GM21381 (cell line): ENCODE data around the gene DIP2C.

Experiments
- ATAC-seq: cut with Tn5 transposase; IDR thresholded peaks from one replicate; pipeline ENCODE4 v1.9.1; 2021; ENCODE audit warnings: mild to moderate bottlenecking, moderate library complexity; ENCODE audit not compliant: unreplicated experiment

The DIP2C gene, protein sequence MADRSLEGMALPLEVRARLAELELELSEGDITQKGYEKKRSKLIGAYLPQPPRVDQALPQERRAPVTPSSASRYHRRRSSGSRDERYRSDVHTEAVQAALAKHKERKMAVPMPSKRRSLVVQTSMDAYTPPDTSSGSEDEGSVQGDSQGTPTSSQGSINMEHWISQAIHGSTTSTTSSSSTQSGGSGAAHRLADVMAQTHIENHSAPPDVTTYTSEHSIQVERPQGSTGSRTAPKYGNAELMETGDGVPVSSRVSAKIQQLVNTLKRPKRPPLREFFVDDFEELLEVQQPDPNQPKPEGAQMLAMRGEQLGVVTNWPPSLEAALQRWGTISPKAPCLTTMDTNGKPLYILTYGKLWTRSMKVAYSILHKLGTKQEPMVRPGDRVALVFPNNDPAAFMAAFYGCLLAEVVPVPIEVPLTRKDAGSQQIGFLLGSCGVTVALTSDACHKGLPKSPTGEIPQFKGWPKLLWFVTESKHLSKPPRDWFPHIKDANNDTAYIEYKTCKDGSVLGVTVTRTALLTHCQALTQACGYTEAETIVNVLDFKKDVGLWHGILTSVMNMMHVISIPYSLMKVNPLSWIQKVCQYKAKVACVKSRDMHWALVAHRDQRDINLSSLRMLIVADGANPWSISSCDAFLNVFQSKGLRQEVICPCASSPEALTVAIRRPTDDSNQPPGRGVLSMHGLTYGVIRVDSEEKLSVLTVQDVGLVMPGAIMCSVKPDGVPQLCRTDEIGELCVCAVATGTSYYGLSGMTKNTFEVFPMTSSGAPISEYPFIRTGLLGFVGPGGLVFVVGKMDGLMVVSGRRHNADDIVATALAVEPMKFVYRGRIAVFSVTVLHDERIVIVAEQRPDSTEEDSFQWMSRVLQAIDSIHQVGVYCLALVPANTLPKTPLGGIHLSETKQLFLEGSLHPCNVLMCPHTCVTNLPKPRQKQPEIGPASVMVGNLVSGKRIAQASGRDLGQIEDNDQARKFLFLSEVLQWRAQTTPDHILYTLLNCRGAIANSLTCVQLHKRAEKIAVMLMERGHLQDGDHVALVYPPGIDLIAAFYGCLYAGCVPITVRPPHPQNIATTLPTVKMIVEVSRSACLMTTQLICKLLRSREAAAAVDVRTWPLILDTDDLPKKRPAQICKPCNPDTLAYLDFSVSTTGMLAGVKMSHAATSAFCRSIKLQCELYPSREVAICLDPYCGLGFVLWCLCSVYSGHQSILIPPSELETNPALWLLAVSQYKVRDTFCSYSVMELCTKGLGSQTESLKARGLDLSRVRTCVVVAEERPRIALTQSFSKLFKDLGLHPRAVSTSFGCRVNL (N-terminal part only)

DNA sequence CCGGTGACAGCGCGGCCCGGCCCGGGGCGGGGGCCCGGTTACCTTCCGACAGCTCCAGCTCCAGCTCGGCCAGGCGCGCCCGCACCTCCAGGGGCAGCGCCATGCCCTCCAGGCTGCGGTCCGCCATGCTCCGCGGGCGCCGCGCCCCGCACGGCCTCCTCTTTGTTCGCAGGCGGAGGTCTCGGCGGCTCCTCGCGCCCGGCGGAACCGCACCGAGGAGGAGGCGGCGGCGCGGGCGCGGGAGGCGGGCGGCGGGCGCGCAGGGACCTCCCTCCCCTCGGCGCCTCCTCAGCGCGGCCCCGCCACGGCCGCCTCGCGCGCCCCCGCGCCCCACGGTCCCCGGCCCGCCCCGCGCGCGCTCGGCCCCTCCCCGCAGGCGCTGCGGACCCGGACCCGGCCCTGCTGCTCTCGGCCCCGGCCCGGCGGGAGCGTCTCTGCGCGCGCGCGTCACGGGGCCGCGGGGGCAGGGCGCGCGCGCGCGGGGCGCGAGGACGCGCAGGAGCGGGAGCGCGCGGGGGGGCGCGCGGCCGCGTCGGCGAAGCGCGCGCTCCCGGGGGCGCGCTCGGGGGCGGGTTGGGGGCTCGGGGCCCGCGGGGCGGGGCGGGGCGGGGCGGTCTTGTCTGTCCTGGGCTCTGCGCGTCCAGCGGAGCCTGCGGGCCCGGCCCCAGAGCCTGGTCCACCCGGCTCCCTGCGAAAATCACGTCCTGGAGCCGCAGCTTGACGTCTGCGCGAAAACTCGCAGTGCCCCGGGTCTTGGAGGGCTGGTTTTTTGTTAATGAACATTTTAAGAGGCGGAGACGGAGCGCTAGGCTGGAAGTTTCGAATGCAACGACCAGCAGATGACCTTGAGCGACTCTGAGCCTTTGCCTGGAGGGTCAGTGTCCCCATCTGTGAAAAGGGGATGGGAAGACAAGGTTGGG lies at the start of gene DIP2C:
Gene DIP2C (minus strand): TSS at position 217 of the 920 bp plus-strand sequence. CDS start 90 bp downstream, at position 127.
- ATAC-seq: no peak

DNA sequence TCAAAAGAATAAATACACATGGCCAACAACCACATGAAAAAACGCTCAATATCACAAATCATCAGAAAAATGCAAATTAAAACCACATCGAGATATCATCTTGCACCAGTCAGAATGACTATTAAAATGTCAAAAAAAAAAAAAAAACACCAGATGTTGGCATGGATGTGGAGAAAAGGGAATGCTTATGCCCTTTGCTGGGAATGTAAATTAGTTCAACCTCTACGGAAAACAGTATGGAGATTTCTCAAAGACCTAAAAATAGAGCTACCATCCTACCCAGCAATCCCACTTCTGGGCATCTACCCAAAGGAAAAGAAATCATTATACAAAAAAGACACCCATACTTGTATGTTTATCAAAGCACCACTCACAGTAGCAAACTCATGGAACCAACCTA lies 45.0 kb upstream of the DIP2C start:
- no peak for ATAC-seq

DNA sequence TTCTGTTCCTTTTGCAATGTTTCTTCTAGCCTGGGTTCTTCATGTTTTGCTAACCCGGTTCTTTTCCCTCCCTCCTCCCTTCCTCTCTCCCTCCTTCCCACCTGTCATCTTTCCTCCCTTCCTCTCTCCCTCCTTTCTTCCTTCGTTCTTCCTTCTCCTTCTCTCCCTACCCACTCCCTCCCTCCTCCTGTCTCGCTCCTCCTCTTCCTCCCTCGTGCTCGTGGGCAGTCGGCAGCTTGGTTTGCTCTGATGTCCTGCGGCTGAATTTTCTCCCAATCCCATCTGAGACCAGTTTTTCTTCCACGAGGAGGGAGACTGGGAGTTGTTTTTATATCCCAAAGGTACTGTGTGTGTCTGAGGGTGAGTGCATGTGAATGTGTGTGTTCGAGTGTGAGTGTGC lies 43.6 kb upstream of the DIP2C start:
- ATAC-seq: no peak

DNA sequence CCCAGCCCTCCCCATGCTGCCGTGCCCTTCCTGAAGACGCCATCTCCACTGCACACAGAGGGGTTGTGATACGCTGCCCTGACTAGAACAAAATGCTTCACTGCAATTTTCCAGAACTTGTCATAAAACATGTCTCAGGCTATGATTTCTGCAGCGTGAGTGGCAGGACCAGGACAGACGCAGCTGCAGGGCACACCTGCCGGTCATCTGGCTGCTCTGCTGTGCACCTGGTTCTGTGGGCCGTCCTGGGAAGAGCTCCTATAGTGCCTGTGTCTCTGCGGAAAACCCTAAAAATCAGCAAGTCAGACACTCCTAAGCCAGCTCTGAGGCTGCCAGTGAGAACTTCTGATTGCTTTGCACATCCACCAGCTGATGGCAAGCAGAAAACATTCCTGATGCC lies 39.7 kb upstream of the DIP2C start:
- no peak for ATAC-seq

DNA sequence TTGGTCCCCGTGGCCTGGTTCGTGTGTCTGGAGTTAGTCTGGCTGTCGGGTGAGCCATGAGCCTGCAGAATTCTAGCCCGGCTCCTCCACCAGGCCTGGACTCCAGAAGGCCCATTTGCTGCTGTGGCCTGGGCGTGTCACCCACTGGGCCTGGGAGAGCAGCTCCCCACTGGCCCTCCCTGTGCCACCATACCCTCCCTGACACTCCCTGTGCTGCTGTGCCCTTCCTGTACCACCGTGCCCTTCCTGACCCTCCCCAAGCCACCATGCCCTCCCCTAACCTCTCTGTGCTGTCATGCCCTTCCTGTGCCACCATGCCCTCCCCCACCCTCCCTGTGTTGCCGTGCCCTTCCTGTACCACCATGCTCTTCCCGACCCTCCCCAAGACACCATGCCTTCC lies 39.1 kb upstream of the DIP2C start:
- ATAC-seq: no peak

DNA sequence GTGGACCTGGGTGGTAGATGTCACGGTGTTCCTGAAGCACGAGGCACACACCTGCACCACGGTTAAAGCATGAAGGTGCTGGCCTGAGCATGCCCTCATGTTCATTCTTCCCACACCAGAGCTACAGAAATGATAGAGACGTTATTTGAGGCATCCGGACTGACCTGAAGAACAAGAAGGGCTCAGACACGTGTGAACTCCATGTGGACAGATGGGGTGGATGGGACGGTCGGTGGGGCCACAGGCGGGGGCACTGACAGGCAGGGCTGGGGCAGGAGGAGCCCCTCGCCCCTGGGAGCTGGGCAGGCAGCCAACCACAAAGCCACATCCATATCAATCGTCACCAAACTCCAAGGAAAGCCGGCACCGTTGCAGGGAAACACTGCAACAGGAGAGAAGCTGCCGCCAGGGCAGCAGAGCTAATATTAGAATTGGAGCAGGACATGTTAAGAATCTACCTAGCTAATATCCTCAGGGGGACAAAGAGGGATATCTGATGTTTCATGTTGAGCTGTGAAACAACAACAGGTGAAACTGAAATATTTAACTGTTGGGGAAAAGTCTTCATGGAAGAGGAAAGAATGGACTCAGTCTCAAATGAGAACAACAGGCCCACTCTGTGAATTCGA lies 37.8 kb upstream of the DIP2C start:
- ATAC-seq: no peak

DNA sequence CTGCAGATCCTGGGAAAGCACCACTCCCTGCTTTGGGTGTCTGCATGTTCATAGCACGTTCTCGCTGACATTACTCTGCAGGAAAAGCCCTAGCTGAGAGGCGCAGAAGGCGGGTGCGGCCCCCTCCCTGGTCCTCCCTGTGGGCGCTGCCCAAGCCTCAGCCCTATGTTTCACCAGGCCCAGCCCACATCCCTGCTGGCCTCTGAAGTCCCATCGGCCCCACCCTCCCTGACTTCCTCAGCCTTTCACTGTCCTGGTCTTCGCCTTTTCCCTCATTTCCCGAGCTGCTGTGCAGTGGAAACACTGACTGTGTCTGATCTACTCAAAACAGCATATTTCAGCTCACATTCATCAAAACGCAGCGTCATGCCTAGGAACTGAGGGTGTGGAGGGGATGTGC lies 36.3 kb upstream of the DIP2C start:
- ATAC-seq: no peak

DNA sequence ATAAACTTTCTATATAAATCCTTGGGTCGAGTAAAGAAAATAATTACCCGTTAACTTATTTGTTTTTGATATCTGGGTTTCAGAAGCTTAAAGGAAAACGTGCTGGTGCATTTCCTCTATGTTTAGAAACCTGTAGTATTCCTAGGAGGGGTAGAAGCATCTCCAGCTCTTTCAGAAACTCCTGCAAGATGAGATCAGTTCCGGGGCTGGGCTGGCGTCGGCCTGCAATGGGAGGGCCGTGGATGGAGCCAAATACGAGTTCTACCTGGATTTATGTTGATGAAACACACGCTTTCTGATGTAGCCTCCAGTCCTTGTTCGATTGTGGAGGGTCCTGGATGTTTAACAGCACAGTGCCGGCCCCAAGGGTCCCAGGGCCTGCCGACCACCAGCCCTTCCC lies 35.8 kb upstream of the DIP2C start:
- ATAC-seq: no peak

DNA sequence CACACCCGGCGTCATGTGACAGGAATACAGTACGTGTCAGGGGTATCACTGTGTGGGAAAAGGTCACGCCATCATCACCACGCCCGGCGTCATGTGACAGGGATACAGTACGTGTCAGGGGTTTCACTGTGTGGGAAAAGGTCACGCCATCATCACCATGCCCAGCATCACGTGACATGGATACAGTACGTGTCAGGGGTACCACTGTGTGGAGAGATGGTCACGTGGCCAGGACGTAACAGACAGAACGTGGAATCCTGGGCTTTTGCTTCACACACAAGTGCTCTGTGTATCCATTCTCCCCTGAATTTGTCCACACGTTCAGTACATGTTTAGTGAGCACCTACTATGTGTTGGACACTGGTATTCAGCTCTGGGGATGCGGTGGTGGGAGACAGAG lies 34.5 kb upstream of the DIP2C start:
- no peak for ATAC-seq

DNA sequence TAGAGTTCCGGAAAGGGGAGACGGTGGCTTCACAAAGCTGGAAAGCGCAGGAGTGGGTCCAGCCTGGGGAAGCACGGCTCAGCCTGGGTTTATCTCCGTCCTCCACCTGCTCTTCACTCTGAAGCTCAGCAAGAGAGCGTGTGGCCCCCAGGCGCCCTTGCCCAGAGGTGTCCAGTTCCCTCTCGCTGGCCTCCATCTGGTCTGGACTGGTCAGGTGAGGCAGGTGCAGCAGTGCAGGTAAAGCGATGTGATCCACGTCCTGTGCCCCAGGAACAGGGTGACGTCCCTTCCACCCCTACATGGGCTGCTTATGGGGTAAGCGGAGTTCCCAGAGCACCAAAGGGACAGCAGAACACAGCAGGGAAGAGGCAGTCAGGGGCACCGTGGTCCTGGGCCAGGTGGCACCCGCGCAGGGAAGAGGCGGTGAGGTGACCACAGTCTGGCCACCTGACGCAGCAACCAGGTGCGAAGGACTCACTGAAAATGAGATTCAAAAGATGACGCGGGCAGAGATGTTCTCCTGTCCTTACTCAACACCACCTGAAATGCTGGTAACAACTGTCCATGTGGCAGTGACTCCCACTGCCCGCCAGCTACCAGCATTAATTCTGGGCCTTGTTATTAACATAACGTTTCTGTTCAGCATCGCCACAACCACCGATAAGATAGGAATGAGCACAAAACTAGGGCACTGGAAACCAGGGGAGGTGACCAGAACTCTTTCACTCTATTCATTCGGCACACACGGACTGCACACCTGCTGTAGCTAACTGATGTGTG lies 33.0 kb upstream of the DIP2C start:
- ATAC-seq: no peak

DNA sequence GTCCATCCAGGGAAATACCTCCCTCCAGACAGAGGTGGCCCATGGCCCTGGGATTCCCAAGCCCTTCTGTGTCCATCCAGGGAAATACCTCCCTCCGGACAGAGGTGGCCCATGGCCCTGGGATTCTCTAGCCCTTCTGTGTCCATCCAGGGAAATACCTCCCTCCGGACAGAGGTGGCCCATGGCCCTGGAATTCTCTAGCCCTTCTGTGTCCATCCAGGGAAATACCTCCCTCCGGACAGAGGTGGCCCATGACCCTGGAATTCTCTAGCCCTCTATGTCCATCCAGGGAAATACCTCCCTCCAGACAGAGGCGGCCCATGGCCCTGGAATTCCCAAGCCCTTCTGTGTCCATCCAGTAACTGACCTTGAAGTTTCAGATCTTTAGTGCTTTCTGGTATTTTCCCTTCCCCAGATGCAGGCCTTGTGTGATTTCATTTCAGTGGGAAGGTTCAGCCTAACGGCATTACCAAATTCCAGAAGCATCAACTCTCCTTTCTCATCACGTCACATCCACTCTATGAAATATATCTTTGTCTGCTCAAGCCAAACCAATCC lies 28.8 kb upstream of the DIP2C start:
- ATAC-seq: no peak

DNA sequence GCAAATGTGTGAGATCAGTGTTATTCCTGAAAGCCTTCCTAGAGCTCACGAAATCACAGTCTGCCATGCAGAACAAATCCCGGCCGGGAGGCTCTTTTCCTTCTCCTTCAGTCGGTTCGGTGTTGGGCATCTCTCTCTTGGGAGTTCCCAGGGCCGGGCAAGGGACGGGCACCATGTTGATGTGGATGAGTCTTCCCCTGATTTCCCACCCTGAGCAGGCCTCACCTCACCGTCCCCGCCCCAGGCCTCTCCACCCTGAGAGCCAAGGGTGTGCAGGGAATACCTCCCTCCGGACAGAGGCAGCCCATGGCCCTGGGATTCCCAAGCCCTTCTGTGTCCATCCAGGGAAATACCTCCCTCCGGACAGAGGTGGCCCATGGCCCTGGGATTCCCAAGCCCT lies 28.0 kb upstream of the DIP2C start:
- no peak for ATAC-seq

DNA sequence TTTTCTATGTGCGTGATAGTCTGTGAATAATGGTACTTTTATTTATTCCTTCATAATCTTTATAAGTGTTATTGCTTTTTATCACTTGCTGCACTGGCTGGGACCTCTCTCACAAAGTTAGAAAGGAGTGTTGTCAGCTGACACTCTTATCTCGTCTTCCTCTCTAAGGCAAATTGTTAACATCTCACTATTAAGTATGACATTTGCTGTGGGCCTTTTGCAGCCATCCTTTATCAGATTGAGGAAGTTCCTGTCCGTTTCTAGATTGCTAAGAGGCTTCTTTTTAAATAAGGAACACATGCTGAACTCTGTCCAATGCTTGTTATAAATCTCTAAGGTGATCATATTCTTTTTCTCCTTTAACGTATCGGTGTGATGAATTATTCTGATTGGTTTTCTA lies 27.4 kb upstream of the DIP2C start:
- ATAC-seq: no peak

DNA sequence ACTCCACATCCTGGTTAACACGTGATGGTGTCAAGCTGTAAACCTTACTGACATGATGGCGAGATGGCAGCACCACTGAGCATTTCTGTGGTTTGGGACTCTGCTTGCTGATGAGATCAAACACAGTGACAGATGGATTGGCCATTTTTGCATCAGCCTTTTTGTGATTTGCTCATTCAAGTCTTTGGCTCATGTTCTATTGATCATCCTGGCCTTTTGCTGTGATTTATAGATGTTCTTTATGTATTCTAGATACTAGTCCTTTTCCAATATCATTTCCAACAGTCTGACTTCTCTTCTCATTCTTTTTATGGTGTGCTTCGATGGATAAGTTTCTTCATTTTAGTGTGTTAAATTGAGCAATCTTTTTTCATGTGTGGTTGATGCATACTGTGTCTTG lies 24.7 kb upstream of the DIP2C start:
- ATAC-seq: no peak

DNA sequence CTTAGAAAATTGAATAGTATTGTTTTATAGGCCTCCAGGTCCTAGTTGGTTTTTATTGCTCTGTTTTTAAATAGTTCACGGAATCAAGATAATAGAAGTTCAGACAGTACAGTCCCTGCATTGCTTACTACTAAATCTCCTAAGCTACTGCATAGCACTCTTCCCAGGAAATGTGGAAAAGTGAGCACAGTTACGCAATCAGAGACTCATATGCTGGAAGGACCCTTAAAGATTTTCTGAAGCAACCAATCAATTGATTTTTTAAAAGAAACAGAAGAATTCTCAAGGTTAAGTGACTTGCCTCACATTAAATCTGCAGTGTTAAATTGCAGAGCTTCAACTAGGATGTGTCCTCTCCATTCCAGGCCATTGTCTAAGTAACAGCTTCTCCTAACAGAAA lies 23.1 kb upstream of the DIP2C start:
- ATAC-seq: no peak

DNA sequence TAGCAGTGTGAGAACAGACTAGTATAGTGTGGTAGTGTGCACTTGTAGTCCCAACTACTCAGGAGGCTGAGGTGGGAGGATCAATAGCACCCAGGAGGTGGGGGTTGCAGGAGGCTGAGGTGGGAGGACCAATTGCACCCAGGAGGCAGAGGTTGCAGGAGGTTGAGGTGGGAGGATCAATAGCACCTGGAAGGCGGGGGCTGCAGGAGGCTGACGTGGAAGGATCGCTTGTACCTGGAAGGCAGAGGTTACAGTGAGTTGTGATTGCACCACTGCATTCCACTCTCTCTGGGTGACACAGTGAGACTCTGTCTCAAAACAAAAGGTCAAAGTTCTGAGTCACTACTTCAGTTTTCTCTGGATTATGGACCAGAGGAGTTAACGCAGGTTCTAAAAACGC lies 22.6 kb upstream of the DIP2C start:
- no peak for ATAC-seq

DNA sequence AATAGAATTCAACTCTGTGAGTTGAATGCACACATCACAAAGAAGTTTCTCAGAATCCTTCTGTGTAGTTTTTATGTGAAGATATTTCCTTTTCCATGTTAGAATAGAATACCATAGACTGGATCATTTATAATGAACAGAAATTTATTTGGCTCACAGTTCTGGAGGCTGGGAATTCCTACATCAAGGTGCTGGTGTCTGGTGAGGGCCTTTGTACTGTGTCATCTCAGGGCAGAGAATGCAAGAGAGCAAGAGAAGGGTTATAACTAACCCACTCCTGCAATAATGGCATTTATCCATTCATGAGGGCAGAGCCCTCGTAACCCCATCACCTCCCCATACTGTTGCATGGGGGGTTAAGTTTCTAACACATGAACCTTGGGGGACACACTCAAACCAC lies 18.4 kb upstream of the DIP2C start:
- no peak for ATAC-seq

DNA sequence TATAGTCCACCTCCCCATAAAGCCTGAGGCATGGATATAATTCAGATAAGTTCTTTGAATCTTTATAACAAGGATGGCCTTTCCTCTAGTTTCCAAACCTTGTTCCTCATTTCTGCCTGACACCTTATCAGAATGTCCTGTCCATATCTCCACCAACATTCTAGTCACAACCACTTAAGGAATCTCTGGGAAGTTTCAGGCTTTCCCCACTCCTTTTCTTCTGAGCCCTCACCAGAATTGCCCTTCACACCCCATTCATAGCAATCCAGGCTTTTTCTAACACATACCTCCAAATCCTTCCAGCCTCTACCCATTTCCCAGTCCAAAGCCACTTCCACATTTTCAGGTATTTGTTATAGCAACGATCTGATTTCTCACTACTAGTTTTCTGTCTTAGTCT lies 18.0 kb upstream of the DIP2C start:
- no peak for ATAC-seq

DNA sequence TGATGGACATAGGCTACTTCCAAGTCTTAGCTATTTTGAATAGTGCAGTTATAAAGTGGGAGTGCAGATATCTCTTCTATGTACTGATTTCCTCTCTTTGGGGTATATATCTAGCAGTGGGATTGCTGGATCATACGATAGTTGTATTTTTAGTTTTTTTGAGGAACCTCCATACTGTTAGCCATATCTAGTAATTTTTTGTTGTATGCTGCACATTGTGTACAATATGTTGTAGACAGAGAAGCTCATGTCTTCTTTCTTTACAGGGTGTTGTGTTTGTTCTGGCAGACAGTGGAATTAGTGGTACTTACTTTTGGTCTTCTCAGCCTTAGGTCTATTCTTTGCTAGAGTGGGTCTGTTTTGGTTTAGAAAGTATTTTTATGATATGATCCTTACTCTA lies 13.7 kb upstream of the DIP2C start:
- ATAC-seq: no peak
